K562 (cell line): ENCODE measurements around the gene UBE2G2. TPM values are rescaled to one million over a fixed set of nuclear protein-coding genes. Genes with fewer than 3 reads are reported as not detected.

Source experiments
- ATF4 ChIP-seq: fragments of 450-650 bp; formaldehyde crosslinking; IDR thresholded peaks from 2 replicates; pipeline ENCODE4 v1.4.0; 2022; ENCODE audit warnings: mild to moderate bottlenecking, moderate library complexity
- CBX2 ChIP-seq: fragments of 200-600 bp; sonication (generic); IDR thresholded peaks from one replicate; pipeline ENCODE4 v1.6.1; 2012; ENCODE audit warnings: mild to moderate bottlenecking, low read length, inconsistent platforms; ENCODE audit not compliant: insufficient read depth, poor library complexity, severe bottlenecking
- CGGBP1 ChIP-seq: fragments of 250-450 bp; sonication (Bioruptor Pico); IDR thresholded peaks from 2 replicates; pipeline ENCODE4 v1.9.0; 2021; ENCODE audit warnings: mild to moderate bottlenecking
- CREM ChIP-seq: IDR thresholded peaks from 2 replicates; pipeline ENCODE4 v1.6.1; 2014; ENCODE audit warnings: antibody characterized with exemption, low read depth
- DLX4 ChIP-seq: fragments of 250-450 bp; sonication (Bioruptor Pico); IDR thresholded peaks from 2 replicates; pipeline ENCODE4 v1.6.1; 2021; ENCODE audit warnings: mild to moderate bottlenecking
- ETV1 ChIP-seq: fragments of 450-650 bp; conservative IDR thresholded peaks from 2 replicates; pipeline ENCODE4 v1.6.1; 2016; ENCODE audit warnings: missing genetic modification characterization, control low read depth, low read depth, missing compliant biosample characterization
- FOXM1 ChIP-seq, 2 experiments: fragments of 450-650 bp in 1 of 2; sonication (generic) in 1 of 2; formaldehyde crosslinking in 1 of 2; IDR thresholded peaks; 2 replicates each; pipeline versions ENCODE4 v1.6.1 to v1.9.0; 2017 to 2022; ENCODE audit warnings: low read depth in 2 of 2, mild to moderate bottlenecking in 2 of 2, missing genetic modification reagents in 1 of 2, moderate library complexity in 1 of 2
- GABPB1 ChIP-seq: sonication (generic); formaldehyde crosslinking; IDR thresholded peaks from 2 replicates; pipeline ENCODE4 v1.8.0; 2022; ENCODE audit warnings: mild to moderate bottlenecking, missing genetic modification reagents
- MEIS2 ChIP-seq: fragments of 450-650 bp; IDR thresholded peaks from 2 replicates; pipeline ENCODE4 v1.6.1; 2014; ENCODE audit warnings: mild to moderate bottlenecking; ENCODE audit not compliant: partially characterized antibody
- MITF ChIP-seq: IDR thresholded peaks from 2 replicates; pipeline ENCODE4 v1.6.1; 2014; ENCODE audit warnings: antibody characterized with exemption
- NEUROD1 ChIP-seq: fragments of 150-350 bp; IDR thresholded peaks from 2 replicates; pipeline ENCODE4 v1.6.1; 2014; ENCODE audit warnings: borderline replicate concordance, low read length, low read depth; ENCODE audit not compliant: partially characterized antibody
- PCBP1 ChIP-seq: fragments of 200-400 bp; formaldehyde crosslinking; IDR thresholded peaks from 2 replicates; pipeline ENCODE4 v1.6.1; 2018; ENCODE audit warnings: mild to moderate bottlenecking, low read depth, low read length; ENCODE audit not compliant: poor library complexity, severe bottlenecking
- SMAD4 ChIP-seq: fragments of 250-450 bp; sonication (Bioruptor Pico); conservative IDR thresholded peaks from 2 replicates; pipeline ENCODE4 v1.8.0; 2021; ENCODE audit warnings: inconsistent platforms, mild to moderate bottlenecking, moderate library complexity
- TAF1 ChIP-seq: IDR thresholded peaks from 2 replicates; pipeline ENCODE4 v1.6.1; 2011; ENCODE audit warnings: mild to moderate bottlenecking, low read length, moderate library complexity; ENCODE audit not compliant: insufficient read depth, control insufficient read depth, severe bottlenecking; ENCODE audit errors: extremely low read depth
- TAF7 ChIP-seq: fragments of 450-650 bp; IDR thresholded peaks from 2 replicates; pipeline ENCODE4 v1.6.1; 2016; ENCODE audit warnings: missing genetic modification characterization, missing compliant biosample characterization
- TCF7L2 ChIP-seq: fragments of 150-350 bp; IDR thresholded peaks from 2 replicates; pipeline ENCODE4 v1.6.1; 2016; ENCODE audit warnings: low read depth, mild to moderate bottlenecking, low read length, moderate library complexity
- ZNF121 ChIP-seq: sonication (generic); formaldehyde crosslinking; conservative IDR thresholded peaks from 2 replicates; pipeline ENCODE4 v1.8.0; 2022; ENCODE audit warnings: missing genetic modification reagents
- ZNF212 ChIP-seq: fragments of 450-650 bp; formaldehyde crosslinking; IDR thresholded peaks from 2 replicates; pipeline ENCODE4 v1.4.0; 2020; ENCODE audit warnings: mild to moderate bottlenecking
- ZNF24 ChIP-seq: fragments of 450-650 bp; IDR thresholded peaks from 2 replicates; pipeline ENCODE4 v1.6.1; 2016
- ZNF3 ChIP-seq: fragments of 250-450 bp; sonication (Bioruptor Pico); IDR thresholded peaks from 2 replicates; pipeline ENCODE4 v1.5.0; 2021; ENCODE audit warnings: mild to moderate bottlenecking, moderate library complexity
- ZNF644 ChIP-seq: fragments of 200-800 bp; sonication (Bioruptor generic); IDR thresholded peaks from 2 replicates; pipeline ENCODE4 v1.6.1; 2016; ENCODE audit warnings: low read depth, missing genetic modification characterization, missing compliant biosample characterization
- ZNF655 ChIP-seq: fragments of 250-450 bp; sonication (Bioruptor Pico); IDR thresholded peaks from 2 replicates; pipeline ENCODE4 v1.5.0; 2021
- ZNF707 ChIP-seq: fragments of 250-450 bp; sonication (Bioruptor Pico); conservative IDR thresholded peaks from 2 replicates; pipeline ENCODE4 v1.8.0; 2022; ENCODE audit warnings: inconsistent platforms, mild to moderate bottlenecking, moderate library complexity
- ZNF764 ChIP-seq: fragments of 250-450 bp; sonication (Bioruptor Pico); IDR thresholded peaks from 2 replicates; pipeline ENCODE4 v1.4.0; 2020; ENCODE audit warnings: low read depth, mild to moderate bottlenecking, moderate library complexity
- polyA plus RNA-seq, 8 experiments: library from polyadenylated mRNA; depleted of rRNA in 4 of 8; stranded (reverse) in 5 of 8; unstranded in 3 of 8; fragments of >200 nt; fragmentation: Nextera tagmentation in 2 of 8; fragmentation: Illumina TruSeq in 1 of 8; extraction: Ambion mirVana in 2 of 8; extraction: Trizol in 1 of 8; gene quantifications; 2 replicates each; pipeline versions ENCODE4 v1.2.1 to v1.2.3, GENCODE V29; 2011 to 2014; ENCODE audit warnings: inconsistent platforms in 1 of 8, missing spikeins in 1 of 8
- total RNA-seq, 7 experiments: library from RNA; depleted of rRNA in 6 of 7; stranded (reverse); fragments of >200 nt in 6 of 7; fragmentation: Illumina TruSeq in 2 of 7; extraction: Trizol in 2 of 7; gene quantifications; 2 replicates each; pipeline versions ENCODE4 v1.2.1 to v1.2.3, GENCODE V29; 2011 to 2021; ENCODE audit warnings: low replicate concordance in 1 of 7

UBE2G2 gene
- total and polyA plus RNA-seq, 9 of the 15 experiments (the other 6 are each of a cell fraction or from before 2014, with no cell fraction given), result 47.5 to 225 (median 140) TPM

- no peak for TF ChIP-seq TCF7L2
- 0 out of 2 replicates have a peak, but pooled peaks have one; percentile 3 for TF ChIP-seq GABPB1 (CRISPR knock-in tag)
- TF ChIP-seq ZNF212 (CRISPR knock-in tag), result peak; percentile 5; the same call in 1 of the 2 replicates
- TF ChIP-seq SMAD4, result peak; percentile 97
- TF ChIP-seq MITF, result peak; percentile 65; the same call in 1 of the 2 replicates
- no peak for TF ChIP-seq NEUROD1
- no peak for TF ChIP-seq FOXM1 (IDR thresholded peaks at IDR 0.05; ENCODE audit: low read depth)
- no peak for TF ChIP-seq FOXM1 (CRISPR knock-in tag; IDR thresholded peaks at IDR 0.05; ENCODE audit: low read depth)
- TF ChIP-seq ZNF3 (CRISPR knock-in tag), result no peak
- TF ChIP-seq CREM, result peak; percentile 79
- peak; percentile 54 for TF ChIP-seq MEIS2
- TF ChIP-seq ZNF121 (CRISPR knock-in tag), result no peak
- peak; percentile 84 for TF ChIP-seq TAF1
- 0 out of 2 replicates have a peak, but pooled peaks have one; percentile 35 for TF ChIP-seq ZNF24
- TF ChIP-seq DLX4 (CRISPR knock-in tag), result no peak
- TF ChIP-seq CBX2, result no peak
- no peak for TF ChIP-seq TAF7 (tag)
- peak; percentile 99 for TF ChIP-seq ZNF644 (tag)
- peak; percentile 80 for TF ChIP-seq ZNF707 (CRISPR knock-in tag)
- TF ChIP-seq ETV1 (tag), result no peak
- TF ChIP-seq PCBP1, result peak; percentile 93
- 0 out of 2 replicates have a peak, but pooled peaks have one; percentile 54 for TF ChIP-seq ZNF764 (CRISPR knock-in tag)
- peak; percentile 79 for TF ChIP-seq ATF4 (CRISPR knock-in tag)
- peak; percentile 13; the same call in 1 of the 2 replicates for TF ChIP-seq ZNF655 (CRISPR knock-in tag)
- no peak for TF ChIP-seq CGGBP1
Measured at GRCh38 chr21:44817914-44818639, 16.5 kb upstream of the UBE2G2 start, which contains the start of gene SUMO3 (continued).
